Measurements from ENCODE around the gene VEGFD.
"Not testable (repeated sequence)": the region's sequence is repeated elsewhere in the genome, so short reads cannot be mapped to it uniquely, and the experiment has no call there.

VEGFD gene

GRCh38 chrX:15358533-15358932, 25.7 kb downstream of the VEGFD start:
- DNase-seq: no peak

DNA sequence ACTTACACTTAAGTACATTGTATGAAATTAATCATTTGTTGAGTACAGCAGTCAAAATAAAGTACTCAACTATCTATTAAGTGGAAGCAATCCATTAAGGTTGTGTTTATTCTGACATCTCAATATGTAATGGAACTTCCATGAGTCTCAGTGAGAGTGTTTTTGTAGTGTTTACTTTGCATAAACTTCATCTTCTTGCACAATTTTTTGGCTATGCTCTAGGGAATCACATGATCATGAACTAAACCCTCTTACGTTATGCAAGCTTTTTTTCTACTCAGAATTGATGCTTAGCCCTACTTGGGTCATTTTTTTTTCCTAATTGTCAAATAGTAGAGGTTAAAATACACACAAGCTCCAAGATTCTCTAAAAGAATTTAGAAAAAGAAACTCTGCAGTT, 27.8 kb downstream of the VEGFD start:
- DNase-seq: no peak

GRCh38 chrX:15350329-15350996, 33.8 kb downstream of the VEGFD start:
- DNase-seq: no peak

GRCh38 chrX:15349046-15349445, 35.2 kb downstream of the VEGFD start:
- DNase-seq: no peak

GRCh38 chrX:15345976-15346375, 38.2 kb downstream of the VEGFD start:
- no peak for DNase-seq

DNA sequence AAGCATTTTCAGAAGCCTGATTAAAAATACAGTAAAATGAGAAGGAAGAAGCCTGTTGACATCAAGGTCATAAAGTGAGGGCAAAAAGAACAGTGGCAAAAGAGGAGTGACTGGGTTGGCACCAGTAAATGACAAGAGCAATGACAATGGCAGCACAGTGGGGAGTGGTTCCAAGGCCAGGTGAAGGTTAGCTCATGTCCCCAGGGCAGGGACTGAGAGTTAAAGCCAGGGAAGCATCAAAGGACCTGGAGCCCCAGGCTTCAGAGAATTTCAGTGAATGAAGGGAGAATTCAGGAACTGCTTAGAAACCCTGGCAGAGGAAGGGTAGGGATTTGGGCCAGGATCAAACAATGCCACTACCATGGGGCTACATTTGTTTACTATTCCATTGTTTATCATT, 40.1 kb downstream of the VEGFD start:
- DNase-seq: no peak

DNA sequence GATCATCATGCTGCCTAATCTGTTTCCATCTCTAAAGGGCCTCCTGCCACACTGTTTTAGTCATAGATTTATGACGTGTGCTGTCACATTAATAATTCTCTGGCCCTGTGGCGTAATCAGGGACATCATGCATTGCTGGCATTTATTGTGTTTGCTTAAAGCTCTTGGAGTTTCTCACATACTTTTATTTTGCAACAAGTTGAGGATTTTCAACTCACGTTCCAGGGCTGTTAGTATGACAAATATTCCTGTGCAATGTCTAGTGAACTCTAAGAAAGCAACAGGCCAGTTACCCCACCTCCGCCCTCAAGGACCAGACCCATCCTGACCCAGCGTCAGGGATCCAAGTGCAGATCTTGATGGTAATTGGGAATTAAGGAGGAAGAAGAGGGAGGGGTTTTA, 41.1 kb downstream of the VEGFD start:
- DNase-seq: no peak

GRCh38 chrX:15340867-15341266, 43.3 kb downstream of the VEGFD start:
- no peak for DNase-seq

DNA sequence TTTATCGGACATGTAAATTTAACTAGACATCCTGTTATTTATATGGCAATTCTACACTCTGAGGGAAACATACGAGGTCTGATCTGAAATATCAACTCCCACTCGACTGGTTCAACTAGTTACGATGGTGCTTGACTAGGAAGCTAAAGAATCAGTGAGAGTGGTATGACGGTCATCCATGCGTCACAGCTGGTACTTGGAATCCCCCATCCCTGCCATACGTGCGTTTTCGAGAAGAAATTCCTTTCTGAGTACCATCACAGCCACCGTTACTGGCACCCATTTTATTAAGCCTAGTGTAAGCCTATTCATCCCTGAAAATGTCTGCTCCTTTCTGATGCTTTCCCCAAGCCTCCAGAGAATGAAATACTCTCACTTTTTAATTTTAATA, 48.2 kb downstream of the VEGFD start:
- peak; percentile 10 for DNase-seq

DNA sequence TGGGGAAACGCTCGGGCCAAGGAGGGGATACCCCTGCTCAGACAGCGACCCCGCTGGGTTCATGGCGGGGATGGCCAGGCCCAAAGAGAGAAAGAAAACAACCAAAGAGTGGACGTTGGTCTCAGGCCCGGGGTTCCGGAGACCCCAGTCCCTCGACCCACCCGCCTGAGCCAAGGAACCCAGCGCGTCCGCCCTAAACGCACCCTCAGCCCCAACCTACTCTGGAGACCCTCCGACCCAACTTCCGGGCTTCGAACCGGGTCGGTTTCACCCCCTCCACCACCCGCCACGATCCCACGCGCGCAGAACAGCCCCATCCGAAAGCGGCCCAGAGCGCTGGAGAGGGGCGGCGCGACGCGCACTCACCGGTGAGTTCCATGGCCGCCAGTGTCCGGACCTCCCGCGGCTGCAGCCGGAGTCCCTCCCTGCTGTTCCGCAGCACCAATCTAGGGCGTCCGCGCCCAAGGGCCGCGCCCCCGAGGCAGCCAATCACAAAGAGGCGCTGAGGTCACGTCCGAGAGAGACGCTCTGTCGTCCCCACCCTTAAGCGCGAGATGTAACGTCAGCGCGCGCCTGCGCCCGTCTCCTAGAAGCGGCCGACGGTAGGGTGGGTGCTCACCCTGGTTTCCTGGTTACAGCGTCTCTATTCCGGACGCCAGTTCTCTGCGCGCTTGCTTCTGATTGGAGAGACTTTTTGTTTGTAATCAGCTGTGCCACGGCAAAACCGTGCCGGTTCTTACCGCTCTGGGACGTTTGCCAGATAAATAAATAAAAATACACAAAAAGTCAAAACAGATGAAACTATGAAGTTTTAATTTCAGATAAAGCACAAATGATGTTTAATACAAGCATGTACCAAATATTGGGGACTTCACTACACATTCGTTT, 48.8 kb downstream of the VEGFD start, which contains the start of gene PIGA:
Gene PIGA, minus strand, starts transcription at position 389 of the 888 bp plus-strand sequence. CDS start 3,593 bp downstream, outside the sequence.
- DNase-seq: peak; percentile 90

- no peak for DNase-seq
Observed at GRCh38 chrX:15334561-15334960, 49.7 kb downstream of the VEGFD start.

DNA sequence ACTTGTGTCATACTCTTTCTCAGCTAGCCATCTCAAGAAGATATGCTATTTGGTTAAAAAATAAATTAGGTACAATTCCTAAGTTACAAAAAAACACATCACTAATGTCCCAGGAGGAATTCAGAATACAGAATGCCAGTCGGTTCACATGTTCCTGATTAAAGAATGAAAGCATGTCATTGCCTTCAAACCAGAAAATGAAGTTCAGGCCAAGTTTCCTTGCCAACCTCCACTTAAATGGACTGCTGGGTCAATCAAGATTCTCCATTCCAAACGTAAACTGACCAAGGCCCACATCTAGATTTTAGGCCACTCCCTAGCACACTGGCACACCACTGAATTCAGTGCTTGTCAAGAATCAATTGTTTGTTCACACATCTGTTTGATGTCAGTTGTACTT, 55.4 kb downstream of the VEGFD start:
- no peak for DNase-seq

DNA sequence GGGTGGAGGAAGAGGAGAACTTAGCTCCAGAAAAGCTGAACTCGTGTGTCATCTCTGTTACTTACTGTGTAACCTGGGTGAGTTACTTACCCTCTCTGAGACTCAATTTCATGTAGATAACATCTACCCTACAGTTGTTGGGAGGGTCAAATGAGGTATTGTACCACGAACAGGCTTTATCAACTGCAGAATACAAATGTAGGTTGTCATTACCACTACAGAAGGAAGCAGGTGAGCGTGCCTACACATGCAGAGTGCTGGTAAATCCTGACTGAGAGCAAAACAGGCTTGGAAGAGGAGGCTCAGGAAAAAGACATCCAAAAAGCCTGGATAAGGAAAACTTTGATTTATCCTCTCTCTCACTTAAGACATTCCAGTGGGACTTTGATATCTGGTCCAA, 56.1 kb downstream of the VEGFD start:
- DNase-seq: no peak

DNA sequence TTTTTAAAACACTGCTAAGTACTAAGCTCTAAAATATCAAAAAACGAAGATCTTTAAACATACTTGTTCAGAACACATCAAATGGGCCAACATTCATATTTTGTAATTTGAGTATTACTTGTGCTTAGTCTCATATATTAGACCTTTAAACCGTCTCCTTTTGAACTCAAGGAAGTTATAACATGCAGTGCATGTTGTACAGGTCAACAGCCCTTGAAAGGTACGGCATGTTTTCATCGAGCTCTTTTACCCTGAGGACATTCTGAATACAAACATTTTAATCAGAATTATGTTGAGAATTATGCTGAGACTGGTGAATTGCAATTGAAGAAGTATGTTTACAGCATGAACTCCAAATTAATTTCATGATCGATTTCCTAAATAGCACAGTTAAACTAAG, 61.7 kb downstream of the VEGFD start:
- DNase-seq: no peak

DNA sequence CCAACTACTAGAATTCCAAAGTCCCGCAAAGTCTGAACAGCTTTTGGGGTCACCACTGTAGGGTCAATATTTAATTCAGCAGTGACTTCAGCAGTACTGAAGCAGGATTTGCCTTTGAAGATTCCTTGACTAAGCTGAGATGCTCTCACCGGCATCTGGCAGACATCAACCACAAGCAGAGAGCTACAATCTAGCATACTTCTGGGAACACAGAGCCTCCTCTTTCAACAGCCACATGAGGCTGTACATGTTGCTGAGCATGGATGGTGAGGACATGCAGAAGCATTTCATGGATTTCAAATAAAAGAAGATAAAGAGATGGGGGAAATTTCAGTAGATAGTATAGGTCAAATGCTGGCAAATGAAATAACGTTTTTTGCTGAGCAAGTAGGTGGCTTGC, 62.1 kb downstream of the VEGFD start:
- DNase-seq: no peak

GRCh38 chrX:15321447-15321846, 62.8 kb downstream of the VEGFD start:
- DNase-seq: no peak

- DNase-seq: no peak
Observed at GRCh38 chrX:15320297-15320696, 63.9 kb downstream of the VEGFD start.

DNA sequence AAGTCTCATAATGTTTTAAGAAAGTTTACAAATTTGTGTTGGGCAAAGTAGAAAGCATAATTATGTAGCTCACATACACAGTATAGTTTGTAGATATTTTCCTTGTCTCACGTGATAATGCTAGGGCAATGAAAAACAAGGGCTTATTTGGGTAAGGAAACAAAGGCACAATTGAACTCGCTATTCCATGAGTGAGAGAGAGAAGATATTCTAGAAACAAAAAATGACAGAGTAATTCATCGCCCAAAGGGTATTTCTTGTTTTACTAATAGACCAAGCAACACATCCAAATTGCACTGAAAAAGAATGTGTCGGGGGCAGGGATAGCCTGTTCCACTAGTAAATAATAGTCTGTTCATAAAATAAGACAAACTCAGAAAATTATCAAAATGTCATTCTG, 65.1 kb downstream of the VEGFD start:
- no peak for DNase-seq

- no peak for DNase-seq
Observed at GRCh38 chrX:15315509-15315908, 68.7 kb downstream of the VEGFD start, which contains the start of gene ASB11. Gene ASB11 (minus strand): TSS chrX:15315640. CDS start chrX:15315605, 35 bp downstream.

DNA sequence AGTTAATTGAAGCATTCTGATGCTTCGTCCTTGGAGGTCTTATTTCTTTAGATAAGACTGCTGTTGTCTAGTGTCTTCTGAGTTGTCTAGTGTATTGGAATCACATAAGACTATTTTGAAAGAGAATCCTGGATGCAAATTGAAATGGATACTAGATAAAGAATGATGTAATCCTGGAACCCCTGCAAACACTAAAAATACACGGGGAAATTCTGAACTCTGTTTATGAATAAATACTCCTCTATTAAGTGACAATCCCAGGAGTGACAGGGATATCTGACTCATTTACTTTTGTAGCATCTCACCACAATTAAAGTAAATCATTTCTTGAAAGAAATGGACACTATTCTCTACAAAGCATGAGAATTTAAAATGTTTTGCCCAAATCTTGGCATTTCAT, 69.7 kb downstream of the VEGFD start:
- DNase-seq: no peak

GRCh38 chrX:15311119-15311518, 73.1 kb downstream of the VEGFD start:
- DNase-seq: no peak

- no peak for DNase-seq
Observed at GRCh38 chrX:15310117-15310516, 74.1 kb downstream of the VEGFD start.

- not testable (repeated sequence) for DNase-seq
Observed at GRCh38 chrX:15305899-15306298, 78.3 kb downstream of the VEGFD start.

- no peak for DNase-seq
Observed at GRCh38 chrX:15301924-15302323, 82.3 kb downstream of the VEGFD start.
